Measurements from ENCODE around the gene CA6. TPM values are rescaled to one million over a fixed set of nuclear protein-coding genes. Genes with fewer than 3 reads are reported as not detected.

CA6 gene
- total RNA-seq, 2 donors from 2014 or later, result not detected

GRCh38 chr1:8947127-8947691 lies 1.5 kb downstream of the CA6 start:
- intact Hi-C loops (cut with DNase I), result no loop called here
- 67 to 81% methylated on average over 7 to 9 of the region's 9 CpGs for WGBS, 2 donors
- ATAC-seq, result no peak
- Histone ChIP-seq H3K4me3 (no peak overlapping the region), H3K9me3 (no peaks in the 10 kb centered on the region), H3K36me3 (replicated peaks in 1 of 2; ENCODE audit: insufficient read depth in 1 of 2, low read depth in 2 of 2) (no peaks in the 10 kb centered on the region), H3K27ac (no peak overlapping the region), H3K4me1 (no peaks in the 10 kb centered on the region), H3K27me3 (no peaks in the 10 kb centered on the region)
- no peak for TF ChIP-seq POLR2A (IDR thresholded peaks at IDR 0.05)
- no peak for TF ChIP-seq CTCF (IDR thresholded peaks at IDR 0.05)
- no peak for DNase-seq

- H3K36me3 ChIP-seq (replicated peaks in 1 of 2; ENCODE audit: insufficient read depth in 1 of 2, low read depth in 2 of 2), result no peaks in the 10 kb centered on the region
- no peaks in the 10 kb centered on the region for H3K9me3 ChIP-seq
- TF ChIP-seq CTCF (IDR thresholded peaks at IDR 0.05), result no peak
- TF ChIP-seq POLR2A (IDR thresholded peaks at IDR 0.05), result no peak
- no peak overlapping the region for H3K4me3 ChIP-seq
- H3K4me1 ChIP-seq, result no peaks in the 10 kb centered on the region
- ATAC-seq, result no peak
- DNase-seq, result no peak
- 63 to 65% methylated on average over 2 to 3 of the region's 3 CpGs for WGBS, 2 donors
- H3K27ac ChIP-seq, result no peak overlapping the region
- intact Hi-C loops (cut with DNase I), result no loop called here
- no peaks in the 10 kb centered on the region for H3K27me3 ChIP-seq
Measured at GRCh38 chr1:8950309-8950708, 4.6 kb downstream of the CA6 start.

GRCh38 chr1:8951231-8951630 lies 5.6 kb downstream of the CA6 start:
- Histone ChIP-seq H3K4me3 (no peak overlapping the region), H3K4me1 (no peaks in the 10 kb centered on the region), H3K27ac (no peak overlapping the region), H3K36me3 (replicated peaks in 1 of 2; ENCODE audit: insufficient read depth in 1 of 2, low read depth in 2 of 2) (no peaks in the 10 kb centered on the region), H3K27me3 (no peaks in the 10 kb centered on the region), H3K9me3 (no peaks in the 10 kb centered on the region)
- no peak for DNase-seq
- 74 to 83% methylated on average over 6 of the region's 6 CpGs for WGBS, 2 donors
- intact Hi-C loops (cut with DNase I), result no loop called here
- no peak for ATAC-seq
- TF ChIP-seq CTCF (IDR thresholded peaks at IDR 0.05) (no peak), POLR2A (IDR thresholded peaks at IDR 0.05) (no peak)

GRCh38 chr1:8955406-8955805 lies 9.7 kb downstream of the CA6 start:
- no peak for ATAC-seq
- intact Hi-C loops (cut with DNase I), result no loop called here
- H3K27ac ChIP-seq, result no peak overlapping the region
- 88 to 95% methylated on average over 11 of the region's 11 CpGs for WGBS, 2 donors
- no peaks in the 10 kb centered on the region for H3K27me3 ChIP-seq
- no peaks in the 10 kb centered on the region for H3K9me3 ChIP-seq
- TF ChIP-seq POLR2A (IDR thresholded peaks at IDR 0.05), result no peak
- TF ChIP-seq CTCF (IDR thresholded peaks at IDR 0.05), result no peak
- no peak overlapping the region for H3K4me3 ChIP-seq
- DNase-seq, result no peak
- H3K36me3 ChIP-seq (replicated peaks in 1 of 2; ENCODE audit: insufficient read depth in 1 of 2, low read depth in 2 of 2), result no peaks in the 10 kb centered on the region
- H3K4me1 ChIP-seq, result no peaks in the 10 kb centered on the region
